CD4-positive, alpha-beta T cell treated with Interleukin-1 beta for 1 hour (primary cell): ENCODE data around the gene NRL.
A peak's percentile ranks its signal among the peaks of the same experiment; 100 is the strongest.
"Not testable (repeated sequence)": the region's sequence is repeated elsewhere in the genome, so short reads cannot be mapped to it uniquely, and the experiment has no call there.

Experiments
- DNase-seq, 2 donors: peaks; one replicate each; pipeline ENCODE4 v3.0.0-alpha.2; 2020 to 2022

The NRL gene

DNA sequence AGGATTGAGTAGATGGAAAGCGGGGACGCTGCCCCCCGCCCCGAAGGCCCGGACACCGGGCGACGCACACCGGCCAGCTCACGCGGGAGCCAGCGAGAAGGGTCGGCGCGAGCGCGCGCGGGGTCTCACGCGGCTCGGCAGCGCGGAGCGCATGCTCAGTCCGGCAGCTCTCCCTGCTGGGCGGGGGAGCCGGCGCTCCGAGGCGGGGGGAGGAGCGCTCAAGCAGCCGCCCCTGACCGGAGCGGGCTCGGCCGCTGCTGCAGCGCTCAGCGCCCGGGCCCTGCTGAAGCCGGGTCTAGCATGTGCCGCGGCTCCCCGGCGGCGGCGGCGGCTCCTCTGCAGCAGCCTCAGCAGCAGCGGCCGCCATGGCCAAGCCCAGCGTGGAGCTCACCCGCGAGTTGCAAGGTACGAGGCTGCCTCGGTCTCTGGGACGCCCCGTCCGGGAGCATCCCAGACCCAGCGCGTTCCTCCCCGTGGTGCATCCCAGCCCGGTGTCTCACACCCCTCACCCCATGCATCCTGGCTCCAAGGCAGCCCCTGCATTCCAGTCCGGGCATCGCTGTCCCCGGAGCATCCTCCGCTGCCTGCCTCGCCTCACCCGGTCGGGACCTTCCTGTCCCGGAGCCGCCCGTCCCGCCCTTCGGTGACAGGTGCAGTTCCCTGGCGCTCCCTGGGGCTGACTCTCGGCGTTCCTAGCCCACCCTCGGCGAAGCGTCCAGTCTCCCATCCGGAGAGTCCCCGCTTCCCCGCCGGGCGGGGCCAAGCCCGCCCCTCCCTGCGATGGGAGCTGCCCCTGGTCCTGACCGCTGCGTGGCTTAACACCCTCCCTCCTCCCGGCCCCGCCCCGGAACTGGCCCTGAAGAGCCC, 62.7 kb downstream of the NRL start, which contains the start of gene CARMIL3:
CARMIL3 (plus strand) TSS at position 221 of the 867 bp plus-strand sequence; CDS start at position 366, 145 bp downstream.
- DNase-seq = peak; percentile 62 to 64

DNA sequence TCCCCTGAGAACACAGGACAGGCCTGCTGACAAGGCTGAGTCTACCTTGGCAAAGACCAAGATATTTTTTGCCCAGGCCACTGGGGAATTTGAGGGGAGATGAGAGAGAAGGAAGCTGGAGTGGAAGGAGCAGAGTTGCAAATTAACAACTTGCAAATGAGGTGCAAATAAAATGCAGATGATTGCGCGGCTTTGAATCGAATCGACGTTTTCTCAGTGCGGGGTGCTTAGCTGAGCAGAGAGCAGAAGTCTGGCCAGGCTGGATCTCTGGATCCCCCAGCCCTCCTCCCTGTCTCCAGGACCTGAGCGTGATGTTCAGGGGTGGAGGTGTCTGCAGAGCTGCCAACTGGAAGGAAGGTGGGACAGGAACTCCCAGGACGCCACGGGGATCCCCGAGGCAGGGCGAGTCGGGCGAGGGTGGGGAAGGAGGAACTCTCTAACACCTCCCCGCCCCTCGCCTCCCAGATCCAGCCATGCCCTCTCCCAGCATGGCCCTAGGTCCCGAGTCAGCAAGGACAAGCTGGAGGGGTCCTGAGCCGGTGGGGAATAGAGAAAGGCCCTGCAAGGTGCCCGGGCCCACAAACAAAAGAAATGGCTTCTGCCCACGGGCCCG, 63.5 kb downstream of the NRL start:
- no peak for DNase-seq

DNA sequence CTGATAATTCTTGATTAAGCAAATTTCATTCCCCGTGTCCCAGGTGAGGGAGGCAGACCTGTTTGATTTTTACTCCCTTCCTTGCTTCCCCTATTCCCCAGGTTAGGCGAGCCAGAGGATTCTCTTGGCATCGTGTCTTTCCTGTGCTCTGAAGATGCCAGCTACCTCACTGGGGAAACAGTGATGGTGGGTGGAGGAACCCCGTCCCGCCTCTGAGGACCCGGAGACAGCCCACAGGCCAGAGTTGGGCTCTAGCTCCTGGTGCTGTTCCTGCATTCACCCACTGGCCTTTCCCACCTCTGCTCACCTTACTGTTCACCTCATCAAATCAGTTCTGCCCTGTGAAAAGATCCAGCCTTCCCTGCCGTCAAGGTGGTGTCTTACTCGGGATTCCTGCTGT, 64.0 kb downstream of the NRL start:
- DNase-seq = not testable (repeated sequence)

DNA sequence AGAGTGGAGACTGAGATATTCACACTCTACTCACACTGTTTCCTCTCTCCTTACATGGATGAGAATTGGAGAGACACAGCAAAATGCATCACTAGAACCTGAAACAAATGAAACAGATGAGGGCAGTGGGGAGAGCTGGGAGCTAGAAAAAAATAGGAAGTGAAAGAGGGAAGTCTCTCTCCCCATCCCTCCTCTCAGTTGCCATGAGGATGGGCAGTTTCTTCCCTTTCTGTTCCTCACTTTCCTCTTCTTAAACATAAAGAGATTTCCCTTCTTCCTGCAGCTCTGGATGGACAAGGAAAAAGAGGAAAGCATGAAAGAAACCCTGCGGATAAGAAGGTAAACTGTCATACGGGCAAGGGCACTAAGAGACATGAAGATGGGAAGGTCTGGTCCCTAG, 65.7 kb downstream of the NRL start:
- not testable (repeated sequence) for DNase-seq

DNA sequence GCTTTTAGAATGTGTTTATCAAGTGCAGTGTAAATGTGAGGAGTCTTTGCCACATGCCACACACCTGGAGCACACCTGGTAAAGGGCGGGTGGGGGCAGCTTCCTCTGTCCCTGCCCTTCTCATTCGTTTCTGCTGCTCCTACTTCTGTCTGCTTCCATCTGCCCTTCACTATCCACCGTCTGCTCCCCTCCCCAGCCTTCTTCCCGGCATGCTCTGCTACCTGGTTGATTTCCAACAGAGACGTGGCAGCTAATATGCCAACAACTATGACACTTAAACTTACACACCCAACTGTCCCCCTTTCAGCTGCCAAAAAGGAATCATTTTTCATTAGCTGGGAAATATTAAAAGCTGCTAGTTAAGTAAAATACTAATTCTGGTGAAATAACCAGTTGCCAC, 72.0 kb downstream of the NRL start:
- no peak for DNase-seq

DNA sequence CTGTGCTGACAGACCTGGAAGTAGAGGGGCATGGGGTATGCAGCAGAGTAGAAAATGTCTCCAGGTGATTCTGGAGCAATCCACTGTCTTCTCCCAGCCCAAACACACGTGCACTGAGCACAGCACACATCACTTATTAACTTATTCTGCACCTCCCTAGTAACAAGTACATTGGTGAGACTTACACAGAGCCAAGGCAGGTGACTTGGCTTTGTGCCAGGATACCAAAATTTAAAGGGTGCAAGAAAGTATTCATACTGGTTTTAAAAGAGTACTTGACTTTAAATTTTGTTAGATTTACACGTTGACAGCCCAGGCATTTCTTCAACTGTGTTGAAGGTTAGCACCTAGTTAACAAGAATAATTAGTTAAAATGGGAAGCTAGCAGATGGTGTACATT, 74.1 kb downstream of the NRL start:
- no peak for DNase-seq

DNA sequence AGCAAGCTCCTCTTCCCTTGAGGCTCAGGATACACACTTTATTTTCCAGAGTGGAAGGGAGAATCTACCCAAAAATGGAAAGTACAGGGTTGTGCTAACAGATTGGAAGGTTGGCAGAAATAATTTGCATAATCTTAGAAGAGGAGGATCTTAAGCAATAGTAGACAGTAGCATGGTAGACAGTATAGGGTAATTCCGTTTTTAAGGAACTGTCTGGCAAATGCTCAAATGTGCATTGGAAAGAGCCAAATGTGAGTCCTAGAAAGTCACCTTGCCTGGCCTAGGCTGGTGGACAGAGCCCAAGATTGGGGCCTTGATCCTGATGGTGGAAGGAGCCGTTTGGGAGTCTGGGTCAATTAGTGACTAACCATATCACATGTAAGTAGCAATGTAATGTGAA, 76.1 kb downstream of the NRL start:
- DNase-seq = no peak

DNA sequence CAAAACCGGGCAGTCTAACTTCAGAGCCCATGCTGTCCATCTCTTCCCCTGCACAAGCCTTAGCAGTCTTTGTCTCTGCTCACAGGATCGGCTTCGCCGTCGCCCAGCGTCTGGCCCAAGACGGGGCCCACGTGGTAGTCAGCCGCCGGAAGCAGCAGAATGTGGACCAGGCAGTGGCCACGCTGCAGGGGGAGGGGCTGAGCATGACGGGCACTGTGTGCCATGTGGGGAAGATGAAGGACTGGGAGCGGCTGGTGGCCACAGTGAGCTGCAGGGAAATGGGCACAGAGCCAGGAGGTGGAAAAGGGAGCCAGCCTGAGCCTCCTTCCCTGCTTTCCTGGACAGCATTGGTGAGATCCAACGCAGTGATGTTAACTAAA, 77.1 kb downstream of the NRL start:
- no peak for DNase-seq

DNA sequence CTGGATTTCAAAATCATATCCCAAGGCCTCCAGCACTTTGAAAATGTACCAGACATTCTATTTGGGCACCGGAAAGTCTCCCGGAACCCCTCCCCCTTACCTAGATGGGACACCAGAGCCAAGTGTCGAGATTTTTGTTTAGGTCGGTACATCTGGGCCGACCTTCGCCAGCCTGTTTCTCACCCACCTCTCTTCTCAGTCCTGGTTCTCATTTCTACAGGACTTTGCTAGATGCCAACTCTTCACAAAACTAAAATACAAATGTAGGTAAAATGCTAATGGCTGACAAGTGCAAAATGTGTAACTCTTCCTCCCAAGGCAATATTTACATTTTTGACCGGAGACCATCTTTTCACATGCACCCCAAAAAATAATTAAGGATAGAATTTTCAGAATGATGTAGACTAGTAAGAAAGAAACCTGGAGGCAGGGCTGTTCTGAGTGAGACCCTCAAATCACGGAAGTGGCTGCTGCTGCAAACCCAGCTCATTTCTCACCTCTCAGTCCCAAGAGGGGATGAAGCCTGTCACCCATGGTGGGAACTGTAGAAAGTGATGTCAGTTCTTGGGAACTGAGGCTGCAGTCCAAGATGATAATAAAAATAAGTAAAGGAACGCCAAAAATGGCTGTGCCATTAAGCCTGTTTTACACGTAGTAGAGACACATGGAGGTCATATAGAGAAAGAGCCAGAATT, 77.6 kb downstream of the NRL start:
- not testable (repeated sequence) for DNase-seq

DNA sequence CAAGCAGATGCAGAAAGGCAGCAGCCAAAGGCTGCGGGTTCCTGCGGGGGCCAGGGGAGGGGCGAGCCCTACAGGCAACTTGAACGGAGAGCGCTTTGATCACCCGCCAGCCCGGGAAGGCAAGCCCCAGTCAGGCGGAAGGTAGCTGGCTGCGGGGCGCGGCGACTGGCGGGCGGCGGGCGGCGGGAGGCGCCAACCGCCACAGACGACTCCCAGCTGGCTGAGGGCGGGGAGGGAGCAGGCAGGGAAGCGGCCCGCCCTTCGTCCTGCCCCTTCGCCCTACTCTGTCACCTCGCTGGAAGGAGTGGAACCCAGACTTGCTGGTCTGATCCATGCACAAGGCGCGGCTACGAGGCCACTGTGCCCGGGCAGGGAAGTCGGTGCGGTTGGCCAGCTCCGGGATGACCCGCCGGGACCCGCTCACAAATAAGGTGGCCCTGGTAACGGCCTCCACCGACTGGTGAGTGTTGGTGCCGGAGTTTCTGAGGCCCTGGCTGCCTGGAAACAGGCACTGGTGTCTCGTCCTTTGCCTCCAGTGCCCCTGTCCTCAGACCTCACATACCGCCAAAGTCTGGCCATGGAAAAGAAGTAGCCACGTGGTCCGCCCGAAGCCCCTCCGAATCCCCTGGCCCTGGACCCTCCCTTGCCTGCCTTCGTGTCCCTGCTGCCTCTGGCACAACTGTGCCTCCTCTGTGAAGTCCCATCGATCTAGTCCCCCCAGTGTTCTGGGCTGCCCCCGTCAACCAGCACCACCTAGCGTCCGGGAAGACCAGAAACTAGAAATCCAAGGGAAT, 78.4 kb downstream of the NRL start:
- DNase-seq = peak; percentile 66 to 67

DNA sequence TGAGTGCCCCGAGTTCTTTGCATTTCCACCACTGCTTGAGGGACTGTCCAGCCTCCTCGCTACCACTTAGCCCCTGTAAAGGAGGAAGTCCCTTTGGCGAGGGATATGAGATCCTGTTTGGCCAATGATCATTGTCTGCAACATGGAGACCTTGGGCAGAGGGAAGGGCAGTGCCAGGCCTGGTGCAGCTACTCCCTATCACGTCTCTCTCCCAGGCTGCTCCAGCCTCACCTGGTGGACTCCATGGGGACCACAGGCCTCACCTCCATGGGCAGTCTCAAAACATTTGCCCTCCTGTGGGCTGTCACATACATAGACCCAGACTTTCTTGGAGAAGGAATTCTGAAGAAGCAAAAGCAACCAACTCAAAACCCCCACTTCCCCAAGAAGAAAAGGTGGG, 79.0 kb downstream of the NRL start:
- DNase-seq = not testable (repeated sequence)

DNA sequence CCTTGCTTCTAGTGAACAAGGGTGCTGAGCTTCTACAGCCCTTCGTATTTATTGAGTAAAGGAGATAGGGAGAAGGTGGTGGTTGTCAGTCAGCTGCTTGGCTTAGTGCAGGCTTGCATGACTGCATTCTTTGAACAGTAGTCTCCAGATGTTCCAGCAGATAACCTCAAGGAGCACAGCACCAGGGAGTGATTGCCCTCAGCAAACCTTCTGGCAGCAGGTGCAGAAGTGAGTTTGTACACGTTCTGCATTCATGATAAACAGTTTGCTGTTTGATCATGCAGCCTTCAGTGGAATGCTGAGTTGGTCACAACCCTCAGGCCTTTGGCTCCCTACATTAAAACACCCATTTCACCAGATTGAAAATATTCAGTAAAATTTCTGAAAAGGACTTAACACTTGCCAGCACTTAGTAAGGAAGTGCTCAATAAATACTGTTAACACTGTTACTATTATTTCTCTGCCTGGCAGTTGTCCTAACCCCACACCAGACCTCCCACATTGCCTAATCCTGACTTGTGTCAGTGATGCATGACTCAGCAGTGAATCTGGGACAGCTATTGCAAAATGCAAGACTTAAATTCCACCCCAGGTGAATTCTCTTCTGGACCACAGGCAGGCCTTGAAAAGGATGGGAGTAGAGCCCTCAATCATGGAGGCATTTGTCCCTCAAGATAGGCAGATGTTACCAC, 81.9 kb downstream of the NRL start:
- peak in 1 of 2 donors; percentile 22 for DNase-seq

DNA sequence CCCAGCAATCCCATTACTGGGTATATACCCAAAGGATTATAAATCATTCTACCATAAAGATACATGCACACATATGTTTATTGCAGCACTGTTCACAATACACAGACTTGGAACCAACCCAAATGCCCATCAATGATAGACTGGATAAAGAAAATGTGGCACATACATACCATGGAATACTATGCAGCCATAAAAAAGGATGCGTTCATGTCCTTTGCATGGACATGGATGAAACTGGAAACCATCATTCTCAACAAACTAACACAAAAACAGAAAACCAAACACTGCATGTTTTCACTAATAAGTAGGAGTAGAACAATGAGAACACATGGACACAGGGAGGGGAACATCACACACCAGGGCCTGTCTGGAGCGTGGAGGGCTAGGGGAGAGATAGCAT, 83.4 kb downstream of the NRL start:
- not testable (repeated sequence) for DNase-seq

DNA sequence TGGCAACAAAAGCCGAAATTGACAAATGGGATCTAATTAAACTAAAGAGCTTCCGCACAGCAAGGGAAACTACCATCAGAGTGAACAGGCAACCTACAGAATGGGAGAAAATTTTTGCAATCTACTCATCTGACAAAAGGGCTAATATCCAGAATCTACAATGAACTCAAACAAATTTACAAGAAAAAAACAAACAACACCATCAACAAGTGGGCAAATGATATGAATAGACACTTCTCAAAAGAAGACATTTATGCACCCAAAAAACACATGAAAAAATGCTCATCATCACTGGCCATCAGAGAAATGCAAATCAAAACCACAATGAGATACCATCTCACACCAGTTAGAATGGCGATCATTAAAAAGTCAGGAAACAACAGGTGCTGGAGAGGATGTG, 85.1 kb downstream of the NRL start:
- not testable (repeated sequence) for DNase-seq
